Liver (tissue), 3 donors: ENCODE measurements around the gene BPIFB1.

Experiments used
- ATF3 ChIP-seq: IDR thresholded peaks from 2 replicates; pipeline ENCODE4 v1.6.1; 2016; ENCODE audit warnings: antibody characterized with exemption
- CTCF ChIP-seq: fragments of 150-350 bp; IDR thresholded peaks from 2 replicates; pipeline ENCODE4 v1.5.1; 2017; ENCODE audit warnings: improper control_type of control experiment, low read depth, low read length; ENCODE audit not compliant: missing input control
- EGR1 ChIP-seq, 2 donors: IDR thresholded peaks; 2 replicates each; pipeline ENCODE4 v1.6.1; 2016 to 2018; ENCODE audit warnings: antibody characterized with exemption in 2 of 2, low read depth in 2 of 2
- FOXA2 ChIP-seq: IDR thresholded peaks from 2 replicates; pipeline ENCODE4 v1.6.1; 2016; ENCODE audit warnings: antibody characterized with exemption
- GABPA ChIP-seq, 2 donors: IDR thresholded peaks in 1 of 2; conservative IDR thresholded peaks in 1 of 2; 2 replicates each; pipeline ENCODE4 v1.6.1; 2016; ENCODE audit warnings: antibody characterized with exemption in 2 of 2, mild to moderate bottlenecking in 1 of 2, moderate library complexity in 1 of 2
- HNF4G ChIP-seq: IDR thresholded peaks from 2 replicates; pipeline ENCODE4 v1.6.1; 2016; ENCODE audit warnings: antibody characterized with exemption
- JUND ChIP-seq, 2 donors: IDR thresholded peaks; 2 replicates each; pipeline ENCODE4 v1.6.1; 2016; ENCODE audit warnings: antibody characterized with exemption in 2 of 2
- MAX ChIP-seq: IDR thresholded peaks from 2 replicates; pipeline ENCODE4 v1.6.1; 2016; ENCODE audit warnings: antibody characterized with exemption
- REST ChIP-seq: IDR thresholded peaks from 2 replicates; pipeline ENCODE4 v1.6.1; 2016; ENCODE audit warnings: antibody characterized with exemption, mild to moderate bottlenecking
- RXRA ChIP-seq, 2 donors: IDR thresholded peaks; 2 replicates each; pipeline ENCODE4 v1.6.1; 2017 to 2018; ENCODE audit warnings: antibody characterized with exemption in 2 of 2, mild to moderate bottlenecking in 1 of 2
- SP1 ChIP-seq: IDR thresholded peaks from 2 replicates; pipeline ENCODE4 v1.6.1; 2018; ENCODE audit warnings: antibody characterized with exemption, mild to moderate bottlenecking
- TAF1 ChIP-seq: conservative IDR thresholded peaks from 2 replicates; pipeline ENCODE4 v1.6.1; 2016; ENCODE audit warnings: antibody characterized with exemption, mild to moderate bottlenecking
- donor health status: healthy.
- donor health status: healthy.

GRCh38 chr20:33334111-33334510 lies 51.1 kb downstream of the BPIFB1 start:
- TF ChIP-seq JUND (IDR thresholded peaks at IDR 0.05) (no peak), TAF1 (no peak), REST (no peak), CTCF (no peak), GABPA (IDR thresholded peaks at IDR 0.05 in 1 of 2, conservative IDR thresholded peaks at IDR 0.05 in 1 of 2) (no peak), RXRA (IDR thresholded peaks at IDR 0.05) (no peak), MAX (no peak), SP1 (no peak), EGR1 (IDR thresholded peaks at IDR 0.05; ENCODE audit: low read depth in 2 of 2) (no peak), HNF4G (no peak), FOXA2 (no peak), ATF3 (no peak)
